ENCODE data around the gene TESK1. TPM values are rescaled to one million over a fixed set of nuclear protein-coding genes. Genes with fewer than 3 reads are reported as not detected.
"Not testable (repeated sequence)": the region's sequence is repeated elsewhere in the genome, so short reads cannot be mapped to it uniquely, and the experiment has no call there.

TESK1 gene
- total and polyA plus RNA-seq, 5 donors, result 25.0 to 35.3 (median 27.7) TPM

- DNase-seq; ATAC-seq; H3K4me3 ChIP-seq (ENCODE audit: low read length); H3K27me3 ChIP-seq (ENCODE audit: control insufficient read depth, insufficient read depth); H3K27ac ChIP-seq (ENCODE audit: low read length); H3K4me1 ChIP-seq (ENCODE audit: control insufficient read depth, insufficient read depth, low read length); intact Hi-C loops (cut with DNase I); H3K9me3 ChIP-seq (ENCODE audit: control insufficient read depth, low read length): not testable (repeated sequence)
- WGBS, result 75% methylated on average over 6 of the region's 6 CpGs
Measured at GRCh38 chr9:35583521-35583920, 21.5 kb upstream of the TESK1 start.

DNA sequence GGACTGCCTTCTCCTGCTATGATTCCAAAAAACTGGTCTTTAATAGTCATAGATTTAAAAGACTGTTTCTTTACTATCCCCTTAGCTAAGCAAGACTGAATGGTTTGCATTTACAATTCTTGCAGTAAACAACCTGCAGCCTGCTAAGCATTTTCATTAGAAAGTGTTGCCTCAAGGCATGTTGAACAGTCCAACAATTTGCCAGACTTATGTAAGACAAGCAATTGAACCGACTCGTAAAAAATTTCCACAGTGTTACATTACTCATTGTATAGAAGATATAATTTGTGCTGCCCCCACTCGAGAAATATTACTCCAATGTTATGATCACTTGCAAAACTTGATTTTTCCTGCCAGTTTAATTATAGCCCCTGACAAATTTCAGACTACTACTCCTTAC lies 20.4 kb upstream of the TESK1 start:
- intact Hi-C loops (cut with DNase I); H3K27me3 ChIP-seq (ENCODE audit: control insufficient read depth, insufficient read depth); H3K4me1 ChIP-seq (ENCODE audit: control insufficient read depth, insufficient read depth, low read length); DNase-seq; H3K9me3 ChIP-seq (ENCODE audit: control insufficient read depth, low read length); H3K27ac ChIP-seq (ENCODE audit: low read length); H3K4me3 ChIP-seq (ENCODE audit: low read length); ATAC-seq: not testable (repeated sequence)
- WGBS, result 87% methylated on average over 3 of the region's 3 CpGs

DNA sequence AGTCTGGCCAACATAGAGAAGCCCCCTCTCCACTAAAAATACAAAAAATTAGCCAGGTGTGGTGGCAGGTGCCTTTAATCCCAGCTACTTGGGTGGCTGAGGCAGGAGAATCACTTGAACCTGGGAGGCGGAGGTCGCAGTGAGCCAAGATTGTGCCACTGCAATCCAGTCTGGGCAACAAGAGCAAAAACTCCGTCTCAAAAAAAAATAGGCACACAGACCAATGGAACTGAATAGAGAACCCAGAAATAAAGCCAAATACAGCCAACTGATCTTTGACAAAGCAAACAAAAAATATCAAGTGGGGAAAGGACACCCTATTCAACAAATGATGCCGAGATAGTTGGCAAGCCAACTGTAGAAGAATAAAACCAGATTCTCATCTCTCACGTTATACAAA lies 16.6 kb upstream of the TESK1 start:
- WGBS, result 96% methylated on average over 5 of the region's 5 CpGs
- ATAC-seq; H3K27me3 ChIP-seq (ENCODE audit: control insufficient read depth, insufficient read depth); DNase-seq; H3K4me3 ChIP-seq (ENCODE audit: low read length); H3K4me1 ChIP-seq (ENCODE audit: control insufficient read depth, insufficient read depth, low read length); H3K27ac ChIP-seq (ENCODE audit: low read length); intact Hi-C loops (cut with DNase I); H3K9me3 ChIP-seq (ENCODE audit: control insufficient read depth, low read length): not testable (repeated sequence)

- no peaks in the 10 kb centered on the region for H3K27me3 ChIP-seq (ENCODE audit: control insufficient read depth, insufficient read depth)
- no peaks in the 10 kb centered on the region for H3K4me1 ChIP-seq (ENCODE audit: control insufficient read depth, insufficient read depth, low read length)
- ATAC-seq, result no peak
- intact Hi-C loops (cut with DNase I), result no loop called here
- H3K9me3 ChIP-seq (ENCODE audit: control insufficient read depth, low read length), result peaks cover 1% of the 10 kb centered on the region
- no peak overlapping the region for H3K27ac ChIP-seq (ENCODE audit: low read length)
- DNase-seq, result no peak
- H3K4me3 ChIP-seq (ENCODE audit: low read length), result no peak overlapping the region
Measured at GRCh38 chr9:35593581-35593980, 11.5 kb upstream of the TESK1 start.

DNA sequence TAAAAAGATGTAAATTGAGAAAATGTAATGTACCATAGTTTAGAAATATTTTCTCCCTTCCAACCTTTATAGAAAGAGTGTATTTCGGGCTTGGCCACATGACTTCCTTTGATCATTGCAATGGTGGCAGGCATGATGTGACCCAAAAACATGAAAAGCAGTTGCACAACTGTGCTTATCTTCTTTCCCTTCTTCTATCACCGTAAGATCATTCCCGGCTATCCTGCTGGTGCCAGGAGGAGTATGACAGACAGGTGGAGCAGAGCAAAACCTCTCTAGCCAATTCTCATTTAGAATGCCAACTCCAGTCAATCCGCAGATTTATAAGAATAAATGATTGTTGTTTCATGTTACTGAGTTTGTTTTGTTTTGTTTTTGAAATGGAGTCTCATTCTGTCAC lies 10.6 kb upstream of the TESK1 start:
- Histone ChIP-seq H3K27me3 (ENCODE audit: control insufficient read depth, insufficient read depth) (no peaks in the 10 kb centered on the region), H3K9me3 (ENCODE audit: control insufficient read depth, low read length) (peaks cover 1% of the 10 kb centered on the region), H3K27ac (ENCODE audit: low read length) (no peak overlapping the region), H3K4me1 (ENCODE audit: control insufficient read depth, insufficient read depth, low read length) (no peaks in the 10 kb centered on the region), H3K4me3 (ENCODE audit: low read length) (no peak overlapping the region)
- 91% methylated on average over 4 of the region's 4 CpGs for WGBS
- intact Hi-C loops (cut with DNase I), result no loop called here
- ATAC-seq (no peak), DNase-seq (no peak)

DNA sequence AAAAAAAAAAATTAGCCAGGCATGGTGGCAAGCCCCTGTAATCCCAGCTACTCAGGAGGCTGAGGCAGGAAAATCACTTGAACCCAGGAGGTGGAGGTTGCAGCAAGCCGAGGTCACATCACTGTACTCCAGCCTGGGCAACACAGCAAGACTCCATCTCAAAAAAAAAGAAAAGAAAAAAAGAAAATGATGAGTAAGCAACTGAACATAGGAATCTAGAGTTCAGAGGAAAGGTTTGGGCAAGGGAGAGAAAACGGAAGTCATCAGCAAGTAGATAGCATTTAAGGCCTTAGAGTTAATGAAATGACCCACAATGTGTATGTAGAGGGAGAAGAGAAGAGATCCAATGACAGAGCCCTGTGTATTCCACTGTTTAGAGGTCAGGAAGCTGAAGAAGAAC lies 8.2 kb upstream of the TESK1 start:
- DNase-seq; H3K27ac ChIP-seq (ENCODE audit: low read length); H3K4me3 ChIP-seq (ENCODE audit: low read length); H3K27me3 ChIP-seq (ENCODE audit: control insufficient read depth, insufficient read depth); H3K4me1 ChIP-seq (ENCODE audit: control insufficient read depth, insufficient read depth, low read length); H3K9me3 ChIP-seq (ENCODE audit: control insufficient read depth, low read length); intact Hi-C loops (cut with DNase I); ATAC-seq: not testable (repeated sequence)
- 94% methylated on average over 2 of the region's 2 CpGs for WGBS

DNA sequence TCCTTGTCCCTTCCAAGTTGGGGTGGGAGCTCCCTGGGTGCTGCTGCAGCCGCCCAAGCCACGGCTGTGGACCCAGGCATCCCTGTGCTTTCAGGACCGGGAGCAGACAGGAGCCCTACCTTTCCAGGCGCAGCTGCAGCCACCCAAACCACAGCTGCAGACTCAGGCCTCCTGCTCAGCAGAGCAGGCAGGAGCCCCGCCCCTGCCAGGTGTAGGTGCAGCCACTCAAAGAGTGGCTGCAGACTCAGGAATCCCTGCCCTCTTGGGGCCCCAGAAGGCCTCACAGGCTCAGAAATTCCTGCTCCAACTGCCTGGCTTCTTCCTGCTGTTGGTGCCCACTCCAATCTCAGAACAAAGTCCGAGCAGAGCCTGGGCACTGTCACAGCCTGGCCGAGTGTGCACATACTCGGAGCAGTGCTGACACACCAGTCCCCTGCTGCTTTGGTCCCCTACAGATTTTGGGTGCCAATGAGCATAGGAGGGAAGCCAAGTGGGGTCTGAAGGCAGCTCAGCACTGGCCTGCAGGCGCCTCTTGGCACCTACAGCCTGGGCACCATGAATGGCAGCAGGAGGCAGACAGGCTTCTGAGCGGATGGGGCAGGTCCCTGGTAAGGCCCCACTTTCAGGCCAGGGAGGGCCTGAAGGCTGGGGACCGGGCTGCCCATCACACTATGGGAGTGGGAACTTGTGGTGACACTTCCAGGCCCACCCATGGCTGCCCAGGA lies 6.0 kb upstream of the TESK1 start:
- Histone ChIP-seq H3K27me3 (ENCODE audit: control insufficient read depth, insufficient read depth) (no peaks in the 10 kb centered on the region), H3K4me3 (ENCODE audit: low read length) (no peak overlapping the region), H3K4me1 (ENCODE audit: control insufficient read depth, insufficient read depth, low read length) (no peaks in the 10 kb centered on the region), H3K27ac (ENCODE audit: low read length) (no peak overlapping the region), H3K9me3 (ENCODE audit: control insufficient read depth, low read length) (no peaks in the 10 kb centered on the region)
- WGBS, result 92% methylated on average over 11 of the region's 11 CpGs
- DNase-seq, result peak in 1 of 3 donors; percentile 38
- intact Hi-C loops (cut with DNase I), result no loop called here
- no peak for ATAC-seq

DNA sequence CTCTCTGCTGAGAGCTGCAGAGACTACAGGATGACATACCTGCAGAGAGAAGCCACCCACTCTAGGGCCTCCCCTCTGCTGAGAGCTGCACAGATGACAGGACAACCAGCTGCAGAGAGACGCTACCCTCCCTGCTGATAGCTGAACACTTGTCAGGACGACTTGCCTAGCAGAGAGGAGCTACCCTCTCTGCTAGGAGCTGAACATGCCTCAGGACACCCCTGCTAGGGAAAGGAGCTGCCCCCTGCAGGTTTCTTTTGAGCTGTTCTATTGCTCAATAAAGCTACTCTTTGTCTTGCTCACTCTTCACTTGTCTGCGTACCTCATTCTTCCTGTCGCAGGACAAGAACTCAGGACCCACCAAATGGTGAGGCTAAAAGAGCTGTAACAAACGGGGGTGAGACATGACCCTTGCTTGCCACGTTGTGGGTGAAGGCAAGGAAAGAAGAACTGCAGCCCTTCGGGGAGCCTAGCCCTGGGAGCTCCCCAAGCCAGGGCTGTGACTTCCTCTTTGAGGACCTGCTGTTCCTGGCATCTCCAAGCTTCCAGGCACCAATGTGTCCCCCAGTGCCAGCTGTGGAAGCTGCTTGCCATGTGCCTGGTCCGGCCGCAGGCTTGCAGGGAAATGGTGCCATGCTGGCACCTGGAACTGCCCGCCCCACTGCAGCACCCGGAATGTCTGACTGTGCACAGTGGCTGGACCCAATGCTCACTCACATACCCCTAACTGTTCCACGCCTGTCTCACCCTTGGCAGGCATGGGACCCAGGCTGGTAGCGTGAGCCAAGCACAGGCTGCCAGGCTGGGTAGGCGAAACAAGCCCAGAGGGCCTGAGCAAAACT lies 5.1 kb upstream of the TESK1 start:
- Histone ChIP-seq H3K4me1 (ENCODE audit: control insufficient read depth, insufficient read depth, low read length) (no peaks in the 10 kb centered on the region), H3K27ac (ENCODE audit: low read length) (no peak overlapping the region), H3K27me3 (ENCODE audit: control insufficient read depth, insufficient read depth) (no peaks in the 10 kb centered on the region), H3K9me3 (ENCODE audit: control insufficient read depth, low read length) (no peaks in the 10 kb centered on the region), H3K4me3 (ENCODE audit: low read length) (no peak overlapping the region)
- DNase-seq (peak in 1 of 3 donors; percentile 35), ATAC-seq (no peak)
- 86% methylated on average over 14 of the region's 14 CpGs for WGBS
- intact Hi-C loops (cut with DNase I), result no loop called here

- WGBS, result 1% methylated on average over 18 of the region's 18 CpGs
- peak overlapping the region; percentile 33 for H3K4me3 ChIP-seq (ENCODE audit: low read length)
- H3K9me3 ChIP-seq (ENCODE audit: control insufficient read depth, low read length), result no peaks in the 10 kb centered on the region
- ATAC-seq (peak; percentile 12 to 39), DNase-seq (peak; percentile 78 to 87 (median 82))
- H3K27ac ChIP-seq (ENCODE audit: low read length), result peak overlapping the region; percentile 71
- intact Hi-C loops (cut with DNase I), result no loop called here
- H3K4me1 ChIP-seq (ENCODE audit: control insufficient read depth, insufficient read depth, low read length), result no peaks in the 10 kb centered on the region
- no peaks in the 10 kb centered on the region for H3K27me3 ChIP-seq (ENCODE audit: control insufficient read depth, insufficient read depth)
Measured at GRCh38 chr9:35603506-35603985, 1.5 kb upstream of the TESK1 start.

- Histone ChIP-seq H3K27ac (ENCODE audit: low read length) (peak overlapping the region; percentile 82), H3K9me3 (ENCODE audit: control insufficient read depth, low read length) (no peaks in the 10 kb centered on the region), H3K27me3 (ENCODE audit: control insufficient read depth, insufficient read depth) (no peaks in the 10 kb centered on the region), H3K4me1 (ENCODE audit: control insufficient read depth, insufficient read depth, low read length) (no peaks in the 10 kb centered on the region), H3K4me3 (ENCODE audit: low read length) (peak overlapping the region; percentile 98)
- peak; percentile 97 for ATAC-seq
- peak; percentile 100 for DNase-seq
- under 1% methylated on average over 41 of the region's 41 CpGs for WGBS
- intact Hi-C loops (cut with DNase I), result no loop called here
Measured at GRCh38 chr9:35603986-35604577, 980 bp upstream of the TESK1 start.
